ENCODE measurements around the gene TPD52L1.

TPD52L1 gene

DNA sequence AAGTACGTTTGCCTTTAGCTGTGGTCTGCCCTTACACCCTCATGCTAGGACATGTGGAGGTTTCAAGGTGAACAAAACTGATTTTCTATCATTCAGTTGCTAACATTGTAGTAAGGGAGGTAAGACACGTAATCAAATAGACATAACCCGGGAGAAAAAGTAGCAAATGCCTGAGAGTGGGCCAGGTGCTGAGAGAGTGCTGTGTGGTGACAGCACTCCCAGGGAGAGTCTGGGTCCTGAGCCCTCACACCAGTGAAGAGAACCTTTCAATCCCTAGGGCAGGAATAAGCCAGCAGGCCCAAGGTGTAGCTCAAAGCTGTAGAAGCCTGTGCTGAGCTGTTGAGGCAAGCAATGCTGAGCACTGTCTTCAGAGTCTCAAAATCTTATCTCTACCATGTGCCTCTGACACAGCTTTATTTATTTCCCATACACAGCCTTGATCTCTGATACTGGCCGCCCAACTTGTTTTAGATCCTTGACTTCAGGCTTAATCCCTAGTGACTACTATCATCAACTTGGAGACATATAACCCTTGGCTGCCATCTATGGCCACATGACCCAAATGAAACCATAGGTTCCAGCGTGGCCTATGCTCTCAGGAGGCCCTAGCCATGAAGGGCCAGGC lies 55.2 kb downstream of the TPD52L1 start:
- no peak for DNase-seq (ENCODE audit: low spot score)

DNA sequence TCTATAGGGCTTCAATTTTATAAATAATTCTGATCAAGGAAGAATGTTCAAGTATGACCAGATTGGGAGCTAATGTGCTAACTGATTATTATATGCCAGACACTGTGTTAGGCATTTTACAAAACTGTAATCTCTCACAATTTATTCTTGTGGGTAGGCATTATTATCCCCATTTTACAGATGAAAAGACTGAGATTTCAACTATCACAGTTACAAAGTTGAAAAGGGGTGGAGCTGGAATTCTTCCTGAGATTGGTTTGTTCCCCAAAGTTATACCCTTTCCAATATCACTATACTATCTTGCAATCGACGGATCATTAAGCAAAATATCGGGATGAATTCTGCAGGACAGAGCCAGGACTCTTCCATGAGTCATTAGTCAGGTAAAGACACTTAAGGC lies 57.1 kb downstream of the TPD52L1 start:
- DNase-seq (ENCODE audit: low spot score) = no peak

DNA sequence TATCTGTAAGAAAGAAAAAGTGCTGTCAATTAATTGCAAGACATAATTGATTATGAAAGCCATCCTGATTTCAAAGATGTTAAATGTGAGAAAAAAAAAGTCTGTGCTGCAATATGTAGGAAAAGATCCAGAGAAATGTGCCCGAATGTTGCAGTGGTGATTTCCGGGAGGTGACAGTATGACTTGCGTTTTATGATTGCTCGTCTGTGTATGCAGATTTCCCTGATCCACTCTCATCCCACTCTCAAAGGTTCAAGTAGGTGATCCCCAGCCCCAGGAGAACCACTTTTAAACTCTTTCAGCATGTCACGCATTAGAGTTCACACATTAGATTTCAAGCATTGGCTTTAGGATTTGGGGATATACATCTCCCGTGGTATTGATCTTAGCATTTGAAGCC lies 57.8 kb downstream of the TPD52L1 start:
- DNase-seq (ENCODE audit: low spot score) = no peak

DNA sequence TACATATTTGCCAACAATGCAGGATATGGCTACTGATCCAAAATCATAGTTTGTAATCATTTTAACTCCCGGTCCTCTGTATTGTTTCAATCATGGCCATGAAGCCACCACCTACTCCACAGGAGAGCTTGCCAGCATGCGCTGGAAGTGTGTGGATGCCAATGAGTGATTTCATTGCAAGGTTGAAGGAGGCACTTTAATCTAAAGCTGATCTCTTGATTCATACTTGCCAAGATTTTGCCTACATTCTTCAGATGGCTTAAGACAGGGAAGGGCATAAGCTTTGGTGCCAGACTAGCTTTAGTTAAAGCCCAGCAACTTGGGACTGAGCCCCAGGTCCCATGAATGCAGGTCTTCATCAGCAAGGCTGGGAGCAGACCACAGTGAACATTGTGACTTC lies 58.8 kb downstream of the TPD52L1 start:
- no peak for DNase-seq (ENCODE audit: low spot score)

DNA sequence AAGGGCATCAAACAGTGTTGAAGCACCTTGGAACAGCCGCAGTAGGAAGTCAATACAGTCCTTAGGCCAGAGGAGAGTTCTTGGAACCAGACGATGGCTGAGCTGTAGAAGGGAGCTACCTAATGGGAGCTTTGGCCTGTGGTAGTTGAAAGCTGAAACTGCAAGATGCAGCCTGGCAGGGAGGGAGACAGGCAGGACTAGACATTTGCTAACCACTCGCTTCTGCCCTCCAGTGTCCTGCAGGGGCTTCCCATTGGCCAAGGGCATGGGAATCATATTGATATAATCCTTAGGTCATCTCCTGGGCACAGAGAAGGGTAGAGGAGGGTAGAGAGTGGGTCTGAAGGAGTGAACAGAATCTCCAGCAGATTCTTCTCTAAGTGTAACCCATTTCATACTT lies 60.4 kb downstream of the TPD52L1 start:
- no peak for DNase-seq (ENCODE audit: low spot score)

DNA sequence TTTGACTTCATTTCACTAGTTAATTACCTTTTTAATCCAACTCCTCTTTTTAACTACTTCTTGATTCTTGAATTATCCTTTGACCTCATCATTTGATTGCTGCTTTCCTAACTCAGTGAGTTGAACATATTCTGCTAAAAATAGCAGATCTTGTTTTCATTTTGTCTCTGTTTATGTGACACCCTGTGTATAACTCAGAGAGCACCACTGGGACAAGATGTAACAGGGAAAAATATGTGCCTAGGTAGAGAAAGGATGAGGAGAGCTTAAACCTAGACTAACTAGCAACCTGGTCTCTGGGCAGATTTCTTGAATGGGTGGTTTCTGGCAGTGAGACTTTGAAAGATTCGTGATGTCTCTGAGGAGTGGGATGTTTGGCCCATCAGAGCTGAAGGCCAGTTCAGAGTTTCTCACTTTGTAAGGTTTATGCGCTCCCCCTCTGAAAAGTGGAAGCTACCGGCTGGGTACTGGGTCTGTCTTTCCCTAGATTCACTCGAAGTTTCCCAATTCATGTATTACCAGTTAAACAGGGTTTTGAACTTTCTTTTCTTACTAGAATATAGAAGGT lies 61.8 kb downstream of the TPD52L1 start:
- no peak for DNase-seq (ENCODE audit: low spot score)

DNA sequence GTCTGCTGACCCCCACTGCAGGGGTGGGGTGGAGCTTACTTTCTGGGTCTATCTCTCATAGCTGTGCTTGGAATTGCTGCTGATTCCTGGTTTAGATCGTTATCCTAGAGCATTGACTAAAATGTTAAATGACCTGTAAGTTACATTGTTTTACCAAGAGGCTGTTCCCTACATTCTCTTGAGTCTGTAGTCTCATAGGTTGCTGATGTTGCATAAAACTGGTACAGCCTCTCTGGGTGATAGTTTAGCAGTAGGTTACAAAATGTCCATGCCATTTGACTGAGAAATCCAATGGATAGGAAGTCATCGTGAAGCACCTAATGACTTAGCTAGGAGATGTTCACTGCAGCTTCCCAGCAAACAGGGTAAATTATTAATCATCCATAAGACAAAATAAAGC lies 62.4 kb downstream of the TPD52L1 start:
- no peak for DNase-seq (ENCODE audit: low spot score)

DNA sequence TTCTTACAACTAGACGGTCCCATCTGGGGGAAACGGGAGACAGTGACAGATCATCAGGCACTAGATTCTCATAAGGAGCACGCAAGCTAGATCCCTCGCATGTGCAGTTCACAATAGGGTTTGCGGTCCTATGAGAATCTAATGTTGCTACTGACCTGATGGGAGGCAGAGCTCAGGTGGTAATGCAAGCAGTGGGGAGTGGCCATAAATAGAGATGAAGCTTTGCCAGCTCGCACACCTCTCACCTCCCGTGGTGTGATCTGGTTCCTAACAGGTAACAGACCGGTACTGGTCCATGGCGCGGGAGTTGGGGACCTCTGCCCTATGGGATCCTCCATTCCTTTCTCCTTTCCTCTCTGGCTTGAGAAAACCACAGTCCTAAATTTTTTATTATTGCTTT lies 63.8 kb downstream of the TPD52L1 start:
- no peak for DNase-seq (ENCODE audit: low spot score)

DNA sequence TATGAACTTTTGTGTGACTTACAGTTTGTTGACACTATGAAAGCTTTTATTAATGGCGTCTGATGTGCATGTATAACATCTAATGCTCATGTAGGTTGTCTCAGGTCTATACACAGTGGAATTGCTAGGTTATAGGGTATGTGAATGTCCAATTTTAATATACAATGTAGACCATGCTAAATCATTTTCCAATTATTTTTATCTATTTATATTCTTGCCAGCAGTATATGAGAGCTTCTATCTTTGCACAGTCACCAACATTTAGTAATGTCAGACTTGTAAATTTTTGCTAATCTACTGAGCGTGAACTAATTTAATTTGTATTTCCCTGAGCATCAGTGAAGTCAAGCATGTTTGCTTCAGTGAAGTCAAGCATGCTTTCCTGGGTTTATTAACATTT lies 64.4 kb downstream of the TPD52L1 start:
- DNase-seq (ENCODE audit: low spot score) = no peak

DNA sequence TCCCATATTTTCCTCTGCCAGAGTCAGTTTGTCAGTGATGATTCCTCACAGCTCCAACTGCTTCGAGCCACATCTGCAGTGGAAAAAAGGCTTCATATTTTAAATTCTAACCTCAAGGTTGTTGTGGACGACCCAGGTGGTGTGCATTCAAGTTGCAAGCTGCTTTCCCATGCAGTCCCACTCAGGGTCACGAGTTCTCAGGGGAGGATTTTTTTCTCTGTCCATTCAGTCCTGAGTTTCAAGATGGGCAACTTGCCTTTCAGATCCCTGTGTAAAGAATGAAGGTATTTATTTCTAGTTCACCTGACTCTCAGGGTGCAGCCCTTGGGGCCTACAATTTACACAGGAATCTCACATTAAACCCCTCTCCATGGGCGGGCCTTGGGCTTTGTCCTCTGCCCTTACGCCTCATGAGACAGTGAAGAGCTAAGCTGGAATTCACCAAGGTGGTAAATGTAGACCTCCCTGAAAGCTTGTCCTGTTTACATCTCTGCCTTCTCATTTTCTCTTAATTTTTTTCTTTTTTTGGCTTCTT lies 65.9 kb downstream of the TPD52L1 start:
- no peak for DNase-seq (ENCODE audit: low spot score)

DNA sequence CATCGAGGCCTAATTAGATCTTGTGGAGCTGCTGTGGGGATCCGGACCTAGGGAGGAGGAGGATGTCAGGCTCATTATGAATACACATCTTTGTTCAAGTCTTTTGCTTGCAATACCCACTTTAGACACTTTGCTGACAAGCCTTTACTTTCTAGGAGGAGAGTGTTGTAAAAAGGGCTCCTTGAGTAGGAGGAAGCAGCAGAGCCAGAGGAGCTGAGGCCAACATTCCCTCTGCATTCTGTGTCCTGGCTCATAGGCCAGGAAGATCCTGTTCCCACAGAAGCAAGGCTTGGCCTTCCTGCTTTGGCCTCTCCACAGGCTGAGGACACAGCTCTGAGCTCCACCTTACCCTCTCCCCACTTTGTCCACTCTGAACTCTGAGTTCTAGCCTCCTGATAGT lies 67.1 kb downstream of the TPD52L1 start:
- DNase-seq (ENCODE audit: low spot score) = no peak

DNA sequence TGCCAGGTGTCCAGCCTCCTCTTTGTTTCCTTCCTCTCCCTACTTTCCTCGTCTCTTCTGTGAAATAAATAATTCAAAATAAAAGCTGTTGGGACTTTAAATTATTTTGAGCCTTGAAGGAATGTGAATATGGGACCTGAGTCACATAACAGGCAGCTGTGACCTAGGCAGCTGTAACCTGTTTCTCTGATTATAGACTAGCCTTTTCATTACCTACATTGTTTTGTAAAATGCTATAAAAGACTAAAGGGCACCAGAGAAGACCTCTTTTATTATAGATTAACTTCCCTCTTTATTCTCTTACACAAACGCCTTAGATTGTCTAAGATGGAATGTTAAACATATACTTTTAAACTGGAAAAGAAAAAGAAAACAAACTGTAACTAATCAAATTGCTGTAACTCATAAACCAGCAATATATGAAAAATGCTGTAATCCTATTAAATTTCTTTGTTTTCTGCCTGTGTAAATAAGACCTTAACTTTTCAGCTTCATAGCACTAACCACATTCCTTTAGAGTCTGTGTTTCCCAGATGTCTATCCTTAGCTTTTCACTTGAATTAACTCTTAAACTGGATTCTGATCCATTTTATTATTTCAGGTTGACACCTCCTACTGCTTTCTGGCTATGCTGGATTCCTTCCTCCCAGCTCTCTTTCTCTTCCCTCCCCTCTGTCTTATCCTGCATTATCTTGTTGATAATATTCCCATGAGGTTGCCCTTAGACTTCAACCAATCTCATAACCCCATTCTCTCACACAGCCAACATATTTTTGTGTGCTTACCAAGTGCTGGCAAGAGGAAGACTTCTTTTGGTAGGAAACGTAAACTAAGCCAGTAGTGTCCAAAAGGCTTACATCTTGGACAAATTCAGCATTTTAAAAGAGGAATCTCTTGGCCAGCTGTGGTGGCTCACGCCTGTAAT lies 69.2 kb downstream of the TPD52L1 start:
- no peak for DNase-seq (ENCODE audit: low spot score)

DNA sequence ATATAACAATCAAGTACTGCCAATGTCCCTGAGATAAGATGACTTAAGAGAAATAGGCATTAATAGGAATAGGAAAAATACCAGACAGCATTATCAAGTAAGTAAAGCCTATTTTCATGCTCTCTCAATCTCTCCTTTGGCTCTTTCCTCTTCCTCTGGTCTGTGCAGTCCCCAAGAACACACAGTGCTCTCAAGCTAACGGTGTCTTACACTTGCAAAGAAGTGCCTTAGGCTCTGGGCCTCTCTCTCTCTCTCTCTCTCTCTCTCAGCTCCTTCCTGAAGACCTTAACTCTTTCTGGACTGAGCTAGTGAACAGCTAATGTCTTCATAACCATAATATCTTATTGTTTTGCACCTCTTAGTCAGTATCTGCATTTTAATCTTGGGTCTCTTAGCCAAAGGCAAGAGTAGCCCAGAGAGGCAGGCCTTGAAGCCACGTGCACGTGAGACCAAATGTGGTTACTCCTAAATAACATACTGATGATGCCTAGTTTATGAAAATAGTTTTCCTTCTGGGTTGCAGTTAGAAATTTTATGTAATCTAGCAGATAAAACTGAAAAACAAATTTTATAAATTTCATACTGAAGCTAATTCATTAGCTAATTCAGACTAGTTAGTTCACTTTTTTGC lies 70.8 kb downstream of the TPD52L1 start:
- DNase-seq (ENCODE audit: low spot score) = no peak

DNA sequence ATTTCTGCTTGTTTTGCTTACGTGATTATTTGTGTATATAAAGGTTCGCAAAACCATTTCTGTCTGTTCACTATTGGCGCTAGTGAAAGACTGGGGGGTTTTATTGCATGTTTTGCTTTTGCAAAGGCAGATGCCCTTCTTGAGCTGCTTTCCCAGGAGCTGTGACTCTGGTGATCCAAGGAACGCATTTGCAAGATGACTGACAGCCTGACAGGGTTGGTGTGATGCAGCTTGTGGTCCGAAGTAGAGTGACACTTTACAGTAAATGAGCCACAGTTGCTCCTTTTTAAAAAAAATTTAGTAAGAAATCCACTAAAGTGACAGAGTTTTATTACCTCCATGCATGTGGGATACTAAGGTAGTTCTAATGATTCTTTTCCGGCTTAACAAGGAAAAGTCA lies 73.7 kb downstream of the TPD52L1 start:
- no peak for DNase-seq (ENCODE audit: low spot score)

DNA sequence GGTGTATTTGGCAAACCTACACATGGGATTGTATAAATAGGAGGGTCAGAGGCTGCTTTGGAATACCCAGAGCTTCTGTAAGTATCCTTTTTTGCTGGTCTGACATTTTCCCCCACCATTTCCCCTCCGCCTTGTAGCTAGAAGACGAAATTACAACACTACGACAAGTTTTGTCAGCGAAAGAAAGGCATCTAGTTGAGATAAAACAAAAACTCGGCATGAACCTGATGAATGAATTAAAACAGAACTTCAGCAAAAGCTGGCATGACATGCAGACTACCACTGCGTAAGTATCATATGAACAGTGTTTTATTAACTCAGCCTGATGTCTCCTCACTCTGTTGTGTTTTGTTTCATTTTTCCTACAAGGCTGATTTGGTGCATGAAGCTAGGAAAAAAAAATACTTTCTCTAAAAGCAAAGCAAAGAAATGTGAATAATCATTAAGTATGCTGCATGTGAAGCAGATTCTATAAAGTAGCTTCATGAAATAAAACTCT lies 75.5 kb downstream of the TPD52L1 start:
- no peak for DNase-seq (ENCODE audit: low spot score)

DNA sequence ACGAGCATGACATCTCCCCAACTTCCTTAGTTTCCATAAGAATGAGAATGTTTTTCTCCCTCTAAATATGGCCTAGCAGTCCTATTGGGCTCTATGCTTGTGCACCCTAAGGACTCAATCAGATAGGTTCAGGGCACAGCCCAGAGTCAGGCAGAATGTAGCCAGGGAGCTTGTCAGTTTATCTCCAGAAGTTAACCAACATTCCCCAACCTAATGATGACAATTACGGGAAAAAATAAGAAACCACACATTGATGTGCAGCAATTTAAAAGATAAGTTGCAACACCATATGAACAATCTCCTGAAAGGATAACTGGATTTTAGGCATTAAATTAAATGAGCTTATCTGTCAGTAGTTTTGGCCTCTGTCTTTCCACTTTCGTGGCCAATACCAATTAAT lies 77.1 kb downstream of the TPD52L1 start:
- no peak for DNase-seq (ENCODE audit: low spot score)

DNA sequence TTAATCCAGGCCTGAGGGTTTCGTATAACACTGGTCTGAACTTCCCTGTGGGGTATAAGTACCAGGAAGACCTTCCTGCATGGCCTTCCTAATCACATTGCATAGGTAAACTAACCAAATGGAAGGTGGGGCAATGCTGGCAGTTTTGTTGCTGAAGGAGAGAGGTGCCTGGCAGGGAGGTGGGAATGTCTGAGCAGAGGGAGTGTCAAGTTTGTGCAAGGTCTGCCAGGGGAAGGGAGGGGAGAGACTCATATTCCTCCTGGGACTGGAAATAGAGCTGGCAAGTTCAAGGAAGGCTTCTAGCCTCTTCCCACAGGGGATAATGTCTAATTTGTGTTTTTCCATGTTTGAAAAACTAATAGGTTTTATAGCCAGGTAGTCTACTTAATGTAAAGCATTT lies 77.6 kb downstream of the TPD52L1 start:
- no peak for DNase-seq (ENCODE audit: low spot score)

DNA sequence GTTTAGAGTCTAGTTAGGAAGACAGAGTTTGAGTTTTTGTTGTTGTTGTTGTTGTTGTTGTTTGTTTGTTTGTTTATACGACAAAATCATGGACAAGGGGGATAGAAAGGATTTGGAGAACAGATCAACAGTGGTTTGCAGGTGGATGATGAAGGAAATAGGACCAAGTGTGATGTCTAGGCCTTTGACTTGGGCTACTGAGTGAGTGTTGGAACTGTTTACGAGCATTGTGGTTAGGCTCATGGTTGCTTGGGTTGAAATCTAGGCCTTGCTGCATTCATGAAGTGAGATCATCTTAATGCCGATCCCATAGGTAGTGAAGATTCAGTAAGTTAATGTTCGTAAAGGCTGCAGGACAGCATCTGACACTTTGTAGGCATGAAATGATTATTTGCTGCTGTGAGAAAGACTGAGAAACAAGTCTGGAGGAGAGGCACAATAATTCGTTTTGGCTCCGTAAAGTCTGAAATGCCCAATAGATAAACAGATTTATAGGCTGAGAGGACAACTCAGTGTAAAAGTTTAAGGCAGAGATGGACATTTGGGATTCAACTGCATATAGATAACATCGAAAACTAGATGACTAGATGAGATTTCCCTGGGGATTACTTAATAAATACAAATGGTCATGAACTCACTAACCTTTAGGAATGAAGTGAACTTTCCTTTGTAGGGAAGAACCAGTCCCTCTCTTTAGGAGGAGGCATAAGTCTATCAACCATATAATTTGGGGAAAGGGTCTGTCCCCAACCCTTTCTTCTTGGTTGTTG lies 78.2 kb downstream of the TPD52L1 start:
- DNase-seq (ENCODE audit: low spot score) = no peak

DNA sequence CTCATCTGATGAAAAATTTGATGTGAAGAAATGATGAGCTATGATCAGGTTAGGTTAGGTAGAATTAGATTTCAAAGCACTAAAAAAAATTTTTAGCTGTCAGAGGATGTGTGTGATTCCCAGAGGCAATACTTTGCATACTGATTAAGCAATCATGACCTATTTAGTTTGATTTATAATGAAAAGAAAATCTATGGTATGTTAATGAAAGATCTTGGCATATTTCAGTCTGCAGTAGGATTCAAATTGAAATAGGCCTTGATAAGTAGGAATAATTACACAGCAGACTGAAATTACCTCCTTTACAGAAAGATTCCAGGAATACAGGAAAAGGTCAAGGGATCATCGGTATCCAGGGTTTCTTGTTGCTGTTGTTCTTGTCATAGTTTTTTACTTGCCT lies 78.9 kb downstream of the TPD52L1 start:
- DNase-seq (ENCODE audit: low spot score) = no peak

DNA sequence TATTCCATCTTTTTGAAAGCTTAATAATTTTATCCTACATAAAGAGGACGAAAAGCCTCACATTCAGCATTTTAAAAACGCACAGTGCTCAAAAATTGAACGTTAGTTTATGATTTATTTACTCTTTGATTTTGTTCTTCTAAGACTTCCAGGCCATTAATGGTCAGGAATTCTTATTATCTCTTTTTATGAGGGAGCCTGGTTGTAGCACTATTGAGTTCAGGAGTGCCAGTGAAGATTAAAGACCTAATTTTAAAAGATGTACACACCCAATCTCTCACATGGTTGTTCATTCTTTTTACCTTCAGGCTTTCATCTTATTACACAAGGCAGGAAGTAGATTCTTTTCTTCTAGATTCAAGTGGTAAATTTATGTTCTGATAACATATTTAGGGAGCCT lies 79.6 kb downstream of the TPD52L1 start:
- no peak for DNase-seq (ENCODE audit: low spot score)

DNA sequence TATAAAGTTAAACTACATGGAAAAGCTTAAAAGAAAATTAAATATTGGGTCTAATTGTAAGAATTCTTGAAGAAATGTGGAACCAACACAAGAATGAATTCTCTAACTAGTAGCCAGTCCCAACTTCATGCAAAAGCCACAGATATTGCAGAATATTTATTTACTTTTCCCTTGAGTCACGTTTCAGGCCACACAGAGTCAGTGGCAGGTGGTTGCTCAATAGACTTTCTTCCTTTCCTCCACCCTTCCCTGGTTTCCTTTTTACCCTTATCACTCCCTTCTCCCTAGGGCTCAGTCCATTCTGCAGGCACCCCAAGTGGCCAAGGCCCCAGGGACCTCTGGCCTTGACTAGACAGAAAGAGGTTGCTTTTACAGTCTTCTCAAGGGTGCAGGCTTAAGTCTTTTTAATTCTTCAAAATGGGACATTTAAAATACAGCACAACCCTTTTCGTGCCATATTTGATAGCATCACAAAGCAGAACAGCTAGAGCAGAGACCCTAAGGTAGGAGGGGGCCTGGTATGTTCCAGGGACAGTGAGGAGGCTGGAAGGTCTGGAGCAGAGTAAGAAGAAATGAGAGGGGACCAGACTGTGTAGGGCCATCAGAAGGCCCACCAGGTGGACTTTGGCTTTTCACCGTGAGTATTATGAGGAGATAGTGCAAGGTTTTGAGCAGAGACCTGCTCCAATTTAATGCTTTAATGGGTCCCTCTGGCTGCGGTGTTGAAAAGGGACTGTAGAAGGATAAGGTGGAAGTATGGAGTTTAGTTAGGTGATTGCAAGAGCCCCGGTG lies 83.2 kb downstream of the TPD52L1 start:
- DNase-seq (ENCODE audit: low spot score) = no peak

All from pons (tissue), 1 donor.